PC-9 (cell line): Measurements from ENCODE around the gene FUBP3. TPM values are rescaled to one million over a fixed set of nuclear protein-coding genes. Genes with fewer than 3 reads are reported as not detected.

Source experiments
- Bru-seq: library from RNA; stranded (reverse); fragments of 400-500 nt; gene quantifications from one replicate; lab custom pipeline; 2021; lab: Mats Ljungman, UMichigan
- BruChase-seq, 2 experiments: library from RNA; stranded (reverse); fragments of 400-500 nt; gene quantifications; one replicate each; lab custom pipeline; 2021; lab: Mats Ljungman, UMichigan
- BruUV-seq: library from RNA; stranded (reverse); fragments of 400-500 nt; replicated peaks from 2 replicates; lab custom pipeline; 2021; lab: Mats Ljungman, UMichigan
- CTCF ChIA-PET: fragments of 300-600 bp; sonication (Branson Sonifier 250); formaldehyde crosslinking; loops from one replicate; lab custom pipeline; 2022; ENCODE audit warnings: antibody characterized with exemption; lab: Charles Lee
- POLR2A ChIA-PET: fragments of 300-600 bp; sonication (Branson Sonifier 250); formaldehyde crosslinking; loops from one replicate; lab custom pipeline; 2022; ENCODE audit warnings: antibody characterized with exemption; ENCODE audit not compliant: unreplicated experiment; lab: Charles Lee
- DNase-seq, 2 experiments: peaks; one replicate each; pipeline versions ENCODE4 v3.0.0 to v3.0.0-alpha.2; 2015 to 2022; ENCODE audit warnings: mixed read lengths in 1 of 2
- H2AFZ ChIP-seq: fragments of 200-600 bp; sonication (generic); 2 replicates; pipeline ENCODE4 v1.8.1; 2017; ENCODE audit warnings: antibody characterized with exemption
- H3F3A ChIP-seq: fragments of 200-600 bp; sonication (generic); 2 replicates; pipeline ENCODE4 v1.8.1; 2017; ENCODE audit warnings: antibody characterized with exemption, mild to moderate bottlenecking, low read depth; ENCODE audit not compliant: insufficient read depth
- H3K27ac ChIP-seq: fragments of 200-600 bp; sonication (generic); 2 replicates; pipeline ENCODE4 v1.6.1; 2016; ENCODE audit warnings: mixed run types
- H3K27me3 ChIP-seq: fragments of 200-600 bp; sonication (generic); 2 replicates; pipeline ENCODE4 v1.6.1; 2016; ENCODE audit warnings: low read depth, mixed run types; ENCODE audit not compliant: insufficient read depth
- H3K36me3 ChIP-seq: fragments of 200-600 bp; sonication (generic); 2 replicates; pipeline ENCODE4 v1.6.1; 2016; ENCODE audit warnings: low read depth, mixed run types
- H3K4me1 ChIP-seq: fragments of 200-600 bp; sonication (generic); replicated peaks from 2 replicates; pipeline ENCODE4 v1.6.1; 2016; ENCODE audit warnings: mixed run types; ENCODE audit not compliant: insufficient read depth
- H3K4me2 ChIP-seq: fragments of 200-600 bp; sonication (generic); 2 replicates; pipeline ENCODE4 v1.6.1; 2017; ENCODE audit warnings: mixed run types
- H3K4me3 ChIP-seq: fragments of 200-600 bp; sonication (generic); 2 replicates; pipeline ENCODE4 v1.6.1; 2016; ENCODE audit warnings: mixed run types
- H3K79me2 ChIP-seq: fragments of 200-600 bp; sonication (generic); 2 replicates; pipeline ENCODE4 v1.6.1; 2017; ENCODE audit warnings: low read depth, mixed run types
- H3K9me2 ChIP-seq: fragments of 200-600 bp; sonication (generic); 2 replicates; pipeline ENCODE4 v1.8.1; 2017; ENCODE audit warnings: mild to moderate bottlenecking; ENCODE audit not compliant: insufficient read depth
- H3K9me3 ChIP-seq: fragments of 200-600 bp; sonication (generic); 2 replicates; pipeline ENCODE4 v1.8.1; 2016; ENCODE audit warnings: low read depth; ENCODE audit not compliant: insufficient read depth
- H4K20me1 ChIP-seq: fragments of 200-600 bp; sonication (generic); 2 replicates; pipeline ENCODE4 v1.8.1; 2017; ENCODE audit not compliant: insufficient read depth
- CTCF ChIP-seq: fragments of 200-600 bp; sonication (generic); conservative IDR thresholded peaks from 2 replicates; pipeline ENCODE4 v1.6.1; 2017; ENCODE audit warnings: mixed run types, antibody characterized with exemption, mild to moderate bottlenecking, moderate library complexity
- EZH2 ChIP-seq: fragments of 200-600 bp; sonication (generic); IDR thresholded peaks from 2 replicates; pipeline ENCODE4 v1.8.0; 2017; ENCODE audit warnings: antibody characterized with exemption, low read depth
- intact Hi-C: fragments of 100-400 bp; cut with micrococcal nuclease; formaldehyde crosslinking; loops from one replicate; pipeline ENCODE4 v1.10.0; 2022; ENCODE audit not compliant: unreplicated experiment
- long read RNA-seq: library from polyadenylated mRNA; stranded (forward); transcript quantifications from one replicate; pipeline ENCODE4 v2.0.0, GENCODE V29; 2022
- total RNA-seq: library from RNA; stranded (reverse); gene quantifications from 2 replicates; pipeline ENCODE4 v1.2.3, GENCODE V29; 2021

FUBP3 gene
- 50.3 and 75.6 TPM in 2 replicates for total RNA-seq
- percentile 91 among the genes with signal in this experiment for Bru-seq, nascent RNA
- BruChase-seq, experiment 1, labeled RNA remaining after a 2-hour chase = percentile 94 among the genes with signal in this experiment
- BruChase-seq, experiment 2, labeled RNA remaining after a 6-hour chase = percentile 89 among the genes with signal in this experiment
- long read RNA-seq, transcript FUBP3-201 (19 exons, 3,124 nt) = major isoform, 73 of 129 reads
- long read RNA-seq, partial matches to known transcripts = 7 of 129 reads
- long read RNA-seq, other reads (novel, unspliced or antisense) = 47 of 129 reads

- peak; percentile 86 to 92 for DNase-seq
- Histone ChIP-seq H3K4me3 (peak within 1 kb of the TSS; percentile 99), H3F3A (peaks cover 21% of the 10 kb centered on the region), H2AFZ (peak within 1 kb of the TSS; percentile 92), H3K4me1 (peaks cover 23% of the 10 kb centered on the region), H3K79me2 (peaks cover 58% of the 10 kb centered on the region), H3K9me3 (no peaks in the 10 kb centered on the region), H3K4me2 (peak within 1 kb of the TSS; percentile 97), H3K27ac (peak within 1 kb of the TSS; percentile 86), H4K20me1 (peaks cover 35% of the 10 kb centered on the region), H3K27me3 (no peaks in the 10 kb centered on the region), H3K9me2 (no peaks in the 10 kb centered on the region; the same call in 1 of the 2 replicates), H3K36me3 (peaks cover 17% of the 10 kb centered on the region; the same call in 1 of the 2 replicates)
- TSS peak; percentile 95 for BruUV-seq
- ChIA-PET CTCF (interaction anchor here (0.7 kb wide), 1 partner anchor 45 kb away, joined by 3 read pairs; no protein-coding TSS in a partner anchor), POLR2A (interaction anchor here (0.6 to 0.7 kb wide), 2 partner anchors 80 to 104 kb away, joined by 3 to 19 read pairs; no protein-coding TSS in a partner anchor)
- TF ChIP-seq EZH2 = no peak
- TF ChIP-seq CTCF = no peak
- intact Hi-C loops = loop anchor here (1.0 to 5.0 kb wide), 2 partner anchors 42 to 80 kb away; no protein-coding TSS in a partner anchor
Observed at GRCh38 chr9:130578865-130579737, at the start of gene FUBP3. Gene FUBP3 (plus strand): TSS chr9:130579577. CDS start chr9:130579681, 104 bp downstream.

GRCh38 chr9:130530938-130531337 lies 48.4 kb upstream of the FUBP3 start:
- H2AFZ ChIP-seq = no peak overlapping the region
- H3K4me2 ChIP-seq = no peak overlapping the region
- H3K9me2 ChIP-seq = no peaks in the 10 kb centered on the region
- H3F3A ChIP-seq = no peaks in the 10 kb centered on the region
- H3K4me3 ChIP-seq = no peak overlapping the region
- CTCF ChIA-PET = no interaction called here
- peak; percentile 44 to 56 for DNase-seq
- no peaks in the 10 kb centered on the region for H3K9me3 ChIP-seq
- H3K36me3 ChIP-seq = no peaks in the 10 kb centered on the region
- no peaks in the 10 kb centered on the region for H3K4me1 ChIP-seq
- POLR2A ChIA-PET = no interaction called here
- no peaks in the 10 kb centered on the region for H3K27me3 ChIP-seq
- BruUV-seq = no TSS peak
- no peak overlapping the region for H3K27ac ChIP-seq
- no peak for TF ChIP-seq CTCF
- no peaks in the 10 kb centered on the region for H3K79me2 ChIP-seq
- intact Hi-C loops = no loop called here
- H4K20me1 ChIP-seq = no peaks in the 10 kb centered on the region

GRCh38 chr9:130531670-130532069 lies 47.7 kb upstream of the FUBP3 start:
- no TSS peak for BruUV-seq
- H4K20me1 ChIP-seq = no peaks in the 10 kb centered on the region
- ChIA-PET CTCF (no interaction called here), POLR2A (no interaction called here)
- H3K79me2 ChIP-seq = no peaks in the 10 kb centered on the region
- DNase-seq = no peak
- TF ChIP-seq CTCF (no peak), EZH2 (no peak)
- H2AFZ ChIP-seq = no peak overlapping the region
- no peaks in the 10 kb centered on the region for H3F3A ChIP-seq
- H3K9me2 ChIP-seq = no peaks in the 10 kb centered on the region
- no peaks in the 10 kb centered on the region for H3K4me1 ChIP-seq
- no peak overlapping the region for H3K4me3 ChIP-seq
- intact Hi-C loops = no loop called here
- no peaks in the 10 kb centered on the region for H3K9me3 ChIP-seq
- no peak overlapping the region for H3K27ac ChIP-seq
- no peak overlapping the region for H3K4me2 ChIP-seq
- H3K27me3 ChIP-seq = no peaks in the 10 kb centered on the region
- H3K36me3 ChIP-seq = no peaks in the 10 kb centered on the region
